Activated CD4-positive, CD25-positive, alpha-beta regulatory T cell treated with anti-CD3 and anti-CD28 coated beads, Interleukin-2, amount 50 U/mL, for 24 hours (primary cell): ENCODE results near the gene PORCN.
"Not testable (repeated sequence)": the region's sequence is repeated elsewhere in the genome, so short reads cannot be mapped to it uniquely, and the experiment has no call there.

Experiments used
- ATAC-seq, 2 donors: fragments of 150-1000 bp; cut with Tn5 transposase; one replicate each; pipeline ENCODE4 v1.10.0; 2021; ENCODE audit warnings: mild to moderate bottlenecking in 1 of 2, moderate library complexity in 1 of 2

Gene PORCN

GRCh38 chrX:48541140-48541814 is 32.5 kb downstream of the PORCN start:
- no peak for ATAC-seq

- no peak for ATAC-seq
Observed at GRCh38 chrX:48548871-48549270, 40.1 kb downstream of the PORCN start.

- ATAC-seq: not testable (repeated sequence)
Observed at GRCh38 chrX:48555731-48556325, 47.0 kb downstream of the PORCN start.

GRCh38 chrX:48558271-48558670 is 49.5 kb downstream of the PORCN start:
- peak; percentile 95 to 97 for ATAC-seq

DNA sequence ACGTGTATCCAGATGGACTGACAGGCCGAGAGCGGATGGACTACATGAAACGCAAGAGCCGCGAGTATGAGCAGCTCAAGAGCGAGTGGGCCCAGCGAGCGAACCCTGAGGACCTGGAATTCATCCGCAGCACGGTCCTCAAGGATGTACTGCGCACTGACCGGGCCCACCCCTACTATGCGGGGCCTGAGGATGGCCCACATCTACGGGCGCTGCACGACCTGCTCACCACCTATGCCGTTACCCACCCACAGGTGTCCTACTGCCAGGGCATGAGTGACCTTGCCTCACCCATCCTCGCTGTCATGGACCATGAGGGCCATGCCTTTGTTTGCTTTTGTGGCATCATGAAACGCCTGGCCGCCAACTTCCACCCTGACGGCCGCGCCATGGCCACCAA is 50.8 kb downstream of the PORCN start:
- no peak for ATAC-seq

- ATAC-seq: no peak
Observed at GRCh38 chrX:48560056-48560455, 51.3 kb downstream of the PORCN start.

DNA sequence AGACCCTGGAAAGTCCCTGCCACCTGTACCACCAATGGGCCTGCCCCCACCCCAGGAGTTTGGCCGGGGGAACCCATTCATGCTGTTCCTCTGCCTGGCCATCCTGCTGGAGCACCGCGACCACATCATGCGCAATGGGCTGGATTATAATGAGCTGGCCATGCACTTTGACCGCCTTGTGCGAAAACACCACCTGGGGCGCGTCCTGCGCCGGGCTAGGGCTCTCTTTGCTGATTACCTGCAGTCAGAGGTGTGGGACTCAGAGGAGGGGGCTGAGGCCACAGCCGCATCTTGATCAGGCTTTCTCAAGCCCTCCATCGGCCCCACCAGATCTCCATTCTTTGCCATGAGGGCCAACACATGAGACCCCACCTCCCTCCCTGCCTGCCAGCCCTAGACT is 51.9 kb downstream of the PORCN start:
- no peak for ATAC-seq

- peak; percentile 37 to 53 for ATAC-seq
Observed at GRCh38 chrX:48569958-48570357, 61.2 kb downstream of the PORCN start.
